HG03439 (cell line): Measurements from ENCODE around the gene ZNF286A.
"Not testable (repeated sequence)": the region's sequence is repeated elsewhere in the genome, so short reads cannot be mapped to it uniquely, and the experiment has no call there.

ENCODE experiments used
- ATAC-seq: cut with Tn5 transposase; IDR thresholded peaks from one replicate; pipeline ENCODE4 v1.9.1; 2021; ENCODE audit warnings: mild to moderate bottlenecking, moderate library complexity; ENCODE audit not compliant: unreplicated experiment

ZNF286A gene

DNA sequence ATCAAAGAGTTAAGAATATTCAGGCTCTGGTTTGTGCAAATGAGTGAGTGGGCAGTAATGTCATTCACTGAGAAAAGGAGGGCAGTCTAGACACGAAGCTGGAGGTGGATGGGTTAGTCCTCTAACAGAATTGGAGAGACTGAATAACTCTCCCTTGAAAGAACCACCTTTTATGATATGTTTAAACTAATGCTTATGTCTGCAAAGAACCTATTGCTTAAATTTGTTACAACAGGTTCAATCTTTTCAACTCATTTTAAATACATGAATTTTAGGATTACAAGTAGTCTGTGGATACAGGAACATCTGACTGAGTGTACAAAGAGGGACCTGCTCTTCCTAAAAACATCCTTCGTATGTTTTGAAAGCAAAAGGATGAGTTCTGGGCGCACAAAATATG, 585 bp upstream of the ZNF286A start:
- not testable (repeated sequence) for ATAC-seq

DNA sequence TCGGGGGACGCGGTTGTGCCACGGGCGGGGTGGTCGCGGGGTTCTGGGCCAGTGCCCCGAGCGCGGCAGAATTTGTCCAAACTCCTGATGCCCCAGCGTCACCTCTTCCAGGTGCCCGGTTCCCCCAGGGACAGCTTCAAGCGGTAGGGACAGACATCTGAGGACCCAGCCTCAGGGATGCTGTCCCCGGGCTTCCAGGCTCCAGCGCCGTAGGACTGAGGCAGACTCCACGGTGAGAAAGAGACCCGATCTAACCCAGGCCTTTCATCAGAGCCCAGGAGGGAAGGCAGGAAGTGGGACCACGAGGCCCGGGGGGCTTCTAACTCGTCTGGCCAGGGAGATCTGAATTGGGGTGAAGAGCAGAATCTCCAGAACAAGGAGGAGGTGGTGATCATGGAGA, 385 bp downstream of the ZNF286A start:
- ATAC-seq, result not testable (repeated sequence)

DNA sequence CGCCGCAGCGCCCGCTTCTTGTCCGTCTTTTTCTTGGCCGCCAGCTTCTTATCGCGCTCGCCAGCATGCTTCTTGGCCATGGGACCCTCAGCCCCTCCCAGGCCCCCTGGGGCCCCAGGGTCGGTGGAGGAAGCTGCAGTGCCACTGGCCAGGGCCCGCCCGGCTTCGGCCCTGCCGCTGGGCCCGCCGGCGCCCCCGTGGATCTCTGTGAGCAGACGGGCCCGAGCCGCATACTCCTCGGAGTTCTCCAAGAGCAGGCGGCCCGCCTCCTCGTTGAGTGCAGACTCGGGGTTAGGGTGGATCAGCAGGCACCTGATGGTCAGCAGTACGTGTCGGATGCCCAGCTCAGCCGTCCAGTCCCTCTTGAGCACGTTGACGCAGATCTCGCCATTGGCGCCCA, 4.7 kb downstream of the ZNF286A start:
- not testable (repeated sequence) for ATAC-seq

- not testable (repeated sequence) for ATAC-seq
Measured at GRCh38 chr17:15704813-15705212, 5.3 kb downstream of the ZNF286A start.

DNA sequence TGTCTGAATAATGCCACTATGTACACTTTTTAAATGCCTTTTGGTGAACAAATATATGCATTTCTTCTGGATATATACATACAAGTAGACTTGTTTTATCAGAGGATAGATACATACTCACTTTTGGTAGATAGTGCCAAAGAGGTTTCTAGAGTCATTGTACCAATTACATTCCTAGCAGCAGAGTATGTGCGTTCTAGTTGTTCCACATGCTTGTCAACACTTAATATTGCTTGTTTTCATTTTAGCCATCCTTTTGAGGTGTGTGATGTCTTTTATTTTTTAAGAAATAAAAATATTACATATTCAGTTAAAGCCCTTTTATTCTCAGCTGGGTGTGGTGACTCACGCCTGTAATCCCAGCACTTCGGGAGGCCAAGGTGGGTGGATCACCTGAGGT, 9.3 kb downstream of the ZNF286A start:
- not testable (repeated sequence) for ATAC-seq

DNA sequence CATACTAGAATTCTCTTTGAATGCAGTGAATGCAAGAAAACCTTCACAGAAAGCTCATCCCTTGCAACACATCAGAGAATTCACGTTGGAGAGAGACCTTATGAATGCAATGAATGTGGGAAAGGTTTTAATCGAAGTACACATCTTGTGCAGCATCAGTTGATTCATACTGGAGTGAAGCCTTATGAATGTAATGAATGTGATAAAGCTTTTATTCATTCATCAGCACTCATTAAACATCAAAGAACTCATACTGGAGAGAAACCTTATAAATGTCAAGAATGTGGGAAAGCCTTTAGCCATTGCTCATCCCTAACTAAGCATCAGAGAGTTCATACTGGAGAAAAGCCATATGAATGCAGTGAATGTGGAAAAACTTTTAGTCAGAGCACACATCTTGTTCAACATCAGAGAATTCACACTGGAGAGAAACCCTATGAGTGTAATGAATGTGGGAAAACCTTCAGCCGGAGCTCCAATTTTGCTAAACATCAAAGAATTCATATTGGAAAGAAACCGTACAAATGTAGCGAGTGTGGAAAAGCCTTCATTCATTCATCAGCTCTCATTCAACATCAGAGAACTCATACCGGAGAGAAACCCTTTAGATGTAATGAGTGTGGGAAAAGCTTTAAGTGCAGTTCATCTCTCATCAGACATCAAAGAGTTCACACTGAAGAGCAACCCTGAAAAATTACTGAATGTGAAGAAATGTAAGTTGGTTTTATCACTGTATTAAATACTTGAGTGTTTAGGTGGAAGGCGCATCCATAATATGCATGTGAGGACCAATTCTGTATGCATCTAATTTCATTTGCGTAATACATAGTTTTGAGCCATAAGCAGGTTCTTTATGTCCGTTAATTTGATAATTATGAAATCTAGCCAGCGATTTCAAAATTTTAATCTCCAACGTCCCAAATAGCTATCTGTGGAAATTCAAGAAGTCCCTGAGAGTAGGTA, 17.3 kb downstream of the ZNF286A start:
- ATAC-seq, result not testable (repeated sequence)

- ATAC-seq, result not testable (repeated sequence)
Measured at GRCh38 chr17:15730535-15730934, 31.0 kb downstream of the ZNF286A start.

- not testable (repeated sequence) for ATAC-seq
Measured at GRCh38 chr17:15731900-15732299, 32.3 kb downstream of the ZNF286A start, which contains the start of gene TBC1D26. TSS of gene TBC1D26 (plus strand) at chr17:15732283. CDS start at chr17:15735349, 3,066 bp downstream.

GRCh38 chr17:15733174-15733789, 33.7 kb downstream of the ZNF286A start:
- ATAC-seq, result not testable (repeated sequence)

- ATAC-seq, result not testable (repeated sequence)
Measured at GRCh38 chr17:15736578-15736977, 37.0 kb downstream of the ZNF286A start.

- ATAC-seq, result no peak
Measured at GRCh38 chr17:15738066-15738465, 38.5 kb downstream of the ZNF286A start.

- ATAC-seq, result not testable (repeated sequence)
Measured at GRCh38 chr17:15739259-15739658, 39.7 kb downstream of the ZNF286A start.

GRCh38 chr17:15740041-15740440, 40.5 kb downstream of the ZNF286A start:
- ATAC-seq, result not testable (repeated sequence)

GRCh38 chr17:15740570-15741120, 41.1 kb downstream of the ZNF286A start:
- ATAC-seq, result no peak

DNA sequence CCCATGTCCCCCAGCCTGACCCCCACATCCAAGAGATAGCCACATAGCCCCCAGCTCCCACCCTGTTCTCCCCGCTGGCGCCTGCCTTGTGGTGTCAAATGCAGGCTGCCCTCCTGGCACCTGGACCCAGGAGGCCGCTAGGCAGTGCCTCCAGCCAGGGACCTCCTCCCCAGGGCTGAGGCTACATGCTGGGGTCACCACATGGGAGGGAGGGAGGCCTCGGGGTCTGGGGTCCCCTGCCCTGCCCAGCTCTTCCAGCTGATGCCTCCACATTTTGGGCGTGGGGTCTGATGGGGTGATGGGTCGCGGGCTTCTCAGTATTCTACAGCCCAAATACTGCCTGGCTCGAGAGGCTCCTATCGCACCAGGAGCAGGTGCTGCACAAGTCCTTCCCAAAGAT, 42.1 kb downstream of the ZNF286A start:
- ATAC-seq, result no peak

- ATAC-seq, result no peak
Measured at GRCh38 chr17:15742051-15742795, 42.7 kb downstream of the ZNF286A start.

DNA sequence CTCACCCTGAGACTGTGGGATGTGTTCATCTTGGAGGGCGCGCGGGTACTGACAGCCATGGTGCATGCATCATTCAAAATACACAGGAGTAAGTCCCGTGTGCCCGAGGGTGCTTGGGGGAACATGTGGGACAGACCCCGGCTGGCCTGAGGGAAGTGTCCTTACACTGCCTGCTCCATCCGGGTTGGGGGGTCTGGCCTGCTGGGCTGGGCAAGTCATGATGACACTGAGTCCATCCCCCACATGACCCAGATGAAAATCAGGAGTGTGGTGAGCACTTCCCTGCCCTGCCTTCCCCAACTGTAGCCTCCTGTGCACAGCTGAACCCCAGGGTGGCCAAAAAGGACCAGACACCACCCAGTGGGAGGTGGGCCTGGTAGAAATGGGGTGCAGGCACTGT, 43.4 kb downstream of the ZNF286A start:
- no peak for ATAC-seq

DNA sequence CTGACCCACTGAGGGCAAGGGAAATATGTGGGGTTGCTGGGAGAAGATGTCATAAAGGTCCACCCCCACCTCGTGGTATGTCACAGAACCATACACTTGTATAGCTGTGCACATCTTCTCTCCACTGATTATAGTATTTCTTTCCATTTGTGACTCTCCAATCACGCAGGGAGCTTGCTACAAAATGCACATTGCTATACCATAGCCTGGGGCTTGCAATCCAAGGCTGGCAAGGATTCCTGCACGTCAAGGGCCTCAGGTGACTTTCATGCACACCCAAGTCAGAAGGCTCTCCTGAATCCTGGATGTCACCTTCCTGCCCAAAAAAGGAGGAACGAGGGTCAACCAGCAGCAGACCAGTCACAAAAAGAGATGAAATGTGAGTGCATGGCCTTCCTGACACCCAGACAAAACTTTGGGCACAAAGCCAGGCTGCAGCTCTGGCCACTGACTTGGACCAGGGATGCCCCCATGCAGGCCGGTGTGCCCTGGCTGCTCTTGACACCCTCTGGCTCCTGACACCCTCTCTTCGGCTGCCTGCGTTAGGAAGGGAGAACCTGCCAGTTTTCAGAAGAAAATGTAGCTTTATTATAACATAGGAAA, 44.6 kb downstream of the ZNF286A start:
- no peak for ATAC-seq

DNA sequence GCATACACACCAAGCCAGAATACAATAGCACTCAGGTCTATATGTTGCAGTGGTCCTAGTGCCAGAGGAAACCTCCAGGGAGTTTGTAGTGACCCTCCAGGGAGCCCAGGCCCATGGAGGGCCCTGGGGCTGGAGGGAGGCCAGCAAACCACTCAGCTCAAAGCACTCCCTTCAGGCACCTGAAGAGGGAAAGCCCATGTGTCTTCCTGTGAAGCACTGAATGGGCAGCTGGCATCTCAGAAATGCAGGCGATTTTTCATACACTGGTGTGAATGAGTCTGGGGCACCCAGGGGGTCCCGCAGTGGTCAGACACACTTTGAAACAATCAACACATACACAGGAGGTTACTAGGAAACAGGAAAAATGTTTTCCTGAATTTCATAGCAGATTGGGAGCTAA, 45.3 kb downstream of the ZNF286A start:
- no peak for ATAC-seq

- not testable (repeated sequence) for ATAC-seq
Measured at GRCh38 chr17:15749403-15749802, 49.9 kb downstream of the ZNF286A start.
